NCI-H2196 treated with DMSO at 0.1 percent for 48 hours (cell line): Measurements from ENCODE around the gene CDK15.
"Not testable (repeated sequence)": the region's sequence is repeated elsewhere in the genome, so short reads cannot be mapped to it uniquely, and the experiment has no call there.

Experiments used
- DNase-seq: peaks from one replicate; lab custom pipeline; 2025; ENCODE audit not compliant: unreplicated experiment; lab: John Stamatoyannopoulos, UW

The CDK15 gene

GRCh38 chr2:201806442-201807170, at the start of gene CDK15:
TSS of gene CDK15 (plus strand) at chr2:201806537. CDS start at chr2:201806665, 128 bp downstream.
- no peak for DNase-seq

GRCh38 chr2:201758234-201758633, 48.1 kb upstream of the CDK15 start:
- DNase-seq: no peak

- no peak for DNase-seq
Observed at GRCh38 chr2:201758873-201759272, 47.5 kb upstream of the CDK15 start.

GRCh38 chr2:201759567-201759966, 46.8 kb upstream of the CDK15 start:
- DNase-seq: no peak

GRCh38 chr2:201761101-201761500, 45.2 kb upstream of the CDK15 start:
- no peak for DNase-seq

- not testable (repeated sequence) for DNase-seq
Observed at GRCh38 chr2:201764469-201764868, 41.9 kb upstream of the CDK15 start.

GRCh38 chr2:201765799-201766198, 40.5 kb upstream of the CDK15 start:
- no peak for DNase-seq

GRCh38 chr2:201768918-201769317, 37.4 kb upstream of the CDK15 start:
- no peak for DNase-seq

- no peak for DNase-seq
Observed at GRCh38 chr2:201769666-201770373, 36.5 kb upstream of the CDK15 start.

- no peak for DNase-seq
Observed at GRCh38 chr2:201773990-201774389, 32.3 kb upstream of the CDK15 start.

- no peak for DNase-seq
Observed at GRCh38 chr2:201774546-201774945, 31.8 kb upstream of the CDK15 start.

GRCh38 chr2:201775326-201775725, 31.0 kb upstream of the CDK15 start:
- DNase-seq: no peak

GRCh38 chr2:201777043-201777442, 29.3 kb upstream of the CDK15 start:
- DNase-seq: no peak

GRCh38 chr2:201777869-201778268, 28.5 kb upstream of the CDK15 start:
- DNase-seq: no peak

GRCh38 chr2:201779901-201780673, 26.2 kb upstream of the CDK15 start:
- no peak for DNase-seq

- DNase-seq: peak; percentile 97
Observed at GRCh38 chr2:201780674-201781493, 25.5 kb upstream of the CDK15 start, which contains the start of gene ALS2. TSS of gene ALS2 (minus strand) at chr2:201780933. CDS start at chr2:201768885, 12,048 bp downstream.

GRCh38 chr2:201781557-201782051, 24.7 kb upstream of the CDK15 start:
- no peak for DNase-seq

- DNase-seq: no peak
Observed at GRCh38 chr2:201784563-201784962, 21.8 kb upstream of the CDK15 start.

GRCh38 chr2:201785135-201785534, 21.2 kb upstream of the CDK15 start:
- no peak for DNase-seq

GRCh38 chr2:201786471-201786870, 19.9 kb upstream of the CDK15 start:
- no peak for DNase-seq

- no peak for DNase-seq
Observed at GRCh38 chr2:201788371-201788770, 18.0 kb upstream of the CDK15 start.
